Measurements from ENCODE around the gene ADARB2.

DNA sequence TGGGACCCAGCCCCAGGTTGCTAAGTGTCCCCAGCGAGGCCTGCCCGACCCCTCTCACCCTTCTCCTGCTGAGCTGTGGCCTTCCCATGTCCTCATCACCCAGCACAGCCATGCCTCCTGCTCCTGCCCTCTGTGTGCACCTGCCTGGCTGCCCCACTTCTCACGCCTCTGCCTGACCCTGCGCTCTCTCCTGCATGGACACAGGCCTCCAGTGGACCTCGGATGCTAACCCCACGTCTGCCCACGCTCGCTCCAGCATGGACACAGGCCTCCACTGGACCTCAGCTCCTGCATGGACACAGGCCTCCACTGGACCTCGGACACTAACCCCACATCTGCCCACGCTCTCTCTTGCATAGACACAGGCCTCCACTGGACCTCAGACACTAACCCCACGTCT is 111.6 kb downstream of the ADARB2 start:
- TF ChIP-seq, protein P1, sequence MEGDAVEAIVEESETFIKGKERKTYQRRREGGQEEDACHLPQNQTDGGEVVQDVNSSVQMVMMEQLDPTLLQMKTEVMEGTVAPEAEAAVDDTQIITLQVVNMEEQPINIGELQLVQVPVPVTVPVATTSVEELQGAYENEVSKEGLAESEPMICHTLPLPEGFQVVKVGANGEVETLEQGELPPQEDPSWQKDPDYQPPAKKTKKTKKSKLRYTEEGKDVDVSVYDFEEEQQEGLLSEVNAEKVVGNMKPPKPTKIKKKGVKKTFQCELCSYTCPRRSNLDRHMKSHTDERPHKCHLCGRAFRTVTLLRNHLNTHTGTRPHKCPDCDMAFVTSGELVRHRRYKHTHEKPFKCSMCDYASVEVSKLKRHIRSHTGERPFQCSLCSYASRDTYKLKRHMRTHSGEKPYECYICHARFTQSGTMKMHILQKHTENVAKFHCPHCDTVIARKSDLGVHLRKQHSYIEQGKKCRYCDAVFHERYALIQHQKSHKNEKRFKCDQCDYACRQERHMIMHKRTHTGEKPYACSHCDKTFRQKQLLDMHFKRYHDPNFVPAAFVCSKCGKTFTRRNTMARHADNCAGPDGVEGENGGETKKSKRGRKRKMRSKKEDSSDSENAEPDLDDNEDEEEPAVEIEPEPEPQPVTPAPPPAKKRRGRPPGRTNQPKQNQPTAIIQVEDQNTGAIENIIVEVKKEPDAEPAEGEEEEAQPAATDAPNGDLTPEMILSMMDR (IDR thresholded peaks at IDR 0.05) = no peak
- no peak for TF ChIP-seq POLR2A (IDR thresholded peaks at IDR 0.05)
